ENCODE results near the gene APOBEC2. TPM values are rescaled to one million over a fixed set of nuclear protein-coding genes. Genes with fewer than 3 reads are reported as not detected.

APOBEC2 gene
- total and polyA plus RNA-seq, 9 donors = 0.06 TPM; not detected in 8

GRCh38 chr6:41036186-41036585, 16.8 kb upstream of the APOBEC2 start:
- TF ChIP-seq CTCF (IDR thresholded peaks at IDR 0.05) (no peak), POLR2A (IDR thresholded peaks at IDR 0.05) (no peak), EP300 (IDR thresholded peaks at IDR 0.05) (no peak)
- DNase-seq = no peak
- Histone ChIP-seq H3K4me1 (ENCODE audit: insufficient read depth) (no peaks in the 10 kb centered on the region), H3K9me3 (no peaks in the 10 kb centered on the region), H3K27me3 (no peaks in the 10 kb centered on the region), H3K36me3 (no peaks in the 10 kb centered on the region), H3K27ac (no peak overlapping the region), H3K4me3 (no peak overlapping the region)
- WGBS, 3 donors = 47 to 62% (median 54%) methylated on average over 3 of the region's 3 CpGs
- intact Hi-C loops (cut with DNase I) = loop anchor here in 1 of 4 donors (10.0 kb wide), 1 partner anchor 701 kb away; no protein-coding TSS in a partner anchor

- Histone ChIP-seq H3K27me3 (no peaks in the 10 kb centered on the region), H3K36me3 (no peaks in the 10 kb centered on the region), H3K9me3 (no peaks in the 10 kb centered on the region), H3K4me3 (no peak overlapping the region), H3K27ac (no peak overlapping the region), H3K4me1 (ENCODE audit: insufficient read depth) (no peaks in the 10 kb centered on the region)
- intact Hi-C loops (cut with DNase I) = loop anchor here in 1 of 4 donors (10.0 kb wide), 1 partner anchor 702 kb away; no protein-coding TSS in a partner anchor
- no peak for TF ChIP-seq CTCF (IDR thresholded peaks at IDR 0.05)
- no peak for TF ChIP-seq EP300 (IDR thresholded peaks at IDR 0.05)
- TF ChIP-seq POLR2A (IDR thresholded peaks at IDR 0.05) = no peak
- 88 to 94% (median 93%) methylated on average over 2 of the region's 2 CpGs for WGBS, 3 donors
- no peak for DNase-seq
Observed at GRCh38 chr6:41036601-41037000, 16.4 kb upstream of the APOBEC2 start.

GRCh38 chr6:41037107-41037900, 15.7 kb upstream of the APOBEC2 start:
- H3K36me3 ChIP-seq = no peaks in the 10 kb centered on the region

GRCh38 chr6:41038205-41038604, 14.8 kb upstream of the APOBEC2 start:
- Histone ChIP-seq H3K4me1 (ENCODE audit: insufficient read depth) (no peaks in the 10 kb centered on the region), H3K27me3 (no peaks in the 10 kb centered on the region), H3K36me3 (no peaks in the 10 kb centered on the region), H3K9me3 (no peaks in the 10 kb centered on the region), H3K4me3 (no peak overlapping the region), H3K27ac (no peak overlapping the region)
- intact Hi-C loops (cut with DNase I) = loop anchor here in 1 of 4 donors (10.0 kb wide), 1 partner anchor 703 kb away; no protein-coding TSS in a partner anchor
- TF ChIP-seq POLR2A (IDR thresholded peaks at IDR 0.05) = no peak
- no peak for DNase-seq
- WGBS, 3 donors = 85 to 95% (median 94%) methylated on average over 3 of the region's 3 CpGs

More at GRCh38 chr6:41037107-41037900, 15.7 kb upstream of the APOBEC2 start:
- H3K4me3 ChIP-seq = no peak overlapping the region
- intact Hi-C loops (cut with DNase I) = loop anchor here in 1 of 4 donors (10.0 kb wide), 1 partner anchor 703 kb away; no protein-coding TSS in a partner anchor
- H3K27me3 ChIP-seq = no peaks in the 10 kb centered on the region
- 85 to 86% (median 86%) methylated on average over 13 of the region's 13 CpGs for WGBS, 3 donors
- no peak overlapping the region for H3K27ac ChIP-seq
- no peak for DNase-seq
- no peaks in the 10 kb centered on the region for H3K4me1 ChIP-seq (ENCODE audit: insufficient read depth)
- TF ChIP-seq EP300 (IDR thresholded peaks at IDR 0.05) (no peak), POLR2A (IDR thresholded peaks at IDR 0.05) (no peak), CTCF (IDR thresholded peaks at IDR 0.05) (no peak)
- H3K9me3 ChIP-seq = no peaks in the 10 kb centered on the region
